Mucosa of descending colon (tissue), 3 donors: ENCODE data around the gene CPT1A. TPM values are rescaled to one million over a fixed set of nuclear protein-coding genes. Genes with fewer than 3 reads are reported as not detected.
A peak's percentile ranks its signal among the peaks of the same experiment; 100 is the strongest.

Experiments
- ATAC-seq: fragments of 200-7000 bp; cut with Tn5 transposase; one replicate; pipeline ENCODE4 v1.9.1; 2020; ENCODE audit warnings: mild to moderate bottlenecking, moderate library complexity
- DNase-seq, 3 donors: peaks; one replicate each; pipeline ENCODE4 v3.0.0-alpha.2; 2020
- H3K36me3 ChIP-seq: fragments of 200-600 bp; one replicate; pipeline ENCODE4 v1.8.0; 2021; ENCODE audit warnings: low read depth, mild to moderate bottlenecking
- H3K4me1 ChIP-seq: fragments of 200-600 bp; one replicate; pipeline ENCODE4 v1.8.0; 2021; ENCODE audit warnings: low read depth, mild to moderate bottlenecking
- H3K4me3 ChIP-seq: fragments of 200-600 bp; one replicate; pipeline ENCODE4 v1.8.0; 2021; ENCODE audit warnings: mild to moderate bottlenecking
- H3K9me3 ChIP-seq: fragments of 200-600 bp; one replicate; pipeline ENCODE4 v1.8.0; 2021; ENCODE audit warnings: mild to moderate bottlenecking
- intact Hi-C, 2 donors: fragments of 100-400 bp; cut with DNase I in 1 of 2; cut with micrococcal nuclease in 1 of 2; formaldehyde crosslinking; loops; one replicate each; pipeline versions ENCODE4 v1.11.0 to v1.11.1; 2022; cut with DNase I, micrococcal nuclease
- total RNA-seq, 3 donors: library from RNA; stranded (reverse); fragmentation: NEBNext Ultra II Directional in 2 of 3; extraction: Animal tissue kit (Norgen Biotek cat#: 25700) in 2 of 3; gene quantifications; one replicate each; pipeline versions ENCODE4 v1.2.1 to v1.2.4, GENCODE V29; 2021 to 2023
- TF ChIP-seq, protein P1 (sequence below): fragments of 200-600 bp; IDR thresholded peaks from one replicate; pipeline ENCODE4 v1.8.0; 2022; ENCODE audit warnings: antibody characterized with exemption, mild to moderate bottlenecking
- donor health status: DM: no; HTN: no; CAD: no; lungs with moderate emphysema.
- donor health status: DM: no; HTN: no; CAD: no.
- donor health status: DM: no; HTN: yes; CAD: no.

CPT1A gene
- total RNA-seq, 3 donors from 2014 or later: 130 to 191 (median 144) TPM

DNA sequence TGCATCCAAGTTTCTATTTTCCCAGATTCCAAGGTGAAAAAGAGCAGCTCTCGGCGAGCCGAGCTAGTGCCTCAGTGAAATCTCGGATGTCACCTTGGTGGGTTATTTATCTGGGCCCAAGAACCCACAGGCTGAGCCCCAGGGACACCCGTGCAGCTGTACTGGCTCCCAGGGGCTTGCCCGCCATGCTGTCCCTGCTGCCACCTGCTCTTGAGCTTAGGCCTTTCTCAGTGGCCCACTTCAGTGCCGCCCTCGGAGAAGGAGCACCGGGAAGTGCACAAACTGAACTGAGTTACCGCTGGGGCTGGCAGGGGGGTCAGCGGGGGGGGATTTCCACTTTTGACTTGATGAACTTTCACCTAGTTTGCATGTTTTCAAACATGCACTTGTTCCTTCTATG lies 27.9 kb downstream of the CPT1A start:
- intact Hi-C loops: no loop called here
- no peak for ATAC-seq
- TF ChIP-seq, protein P1, sequence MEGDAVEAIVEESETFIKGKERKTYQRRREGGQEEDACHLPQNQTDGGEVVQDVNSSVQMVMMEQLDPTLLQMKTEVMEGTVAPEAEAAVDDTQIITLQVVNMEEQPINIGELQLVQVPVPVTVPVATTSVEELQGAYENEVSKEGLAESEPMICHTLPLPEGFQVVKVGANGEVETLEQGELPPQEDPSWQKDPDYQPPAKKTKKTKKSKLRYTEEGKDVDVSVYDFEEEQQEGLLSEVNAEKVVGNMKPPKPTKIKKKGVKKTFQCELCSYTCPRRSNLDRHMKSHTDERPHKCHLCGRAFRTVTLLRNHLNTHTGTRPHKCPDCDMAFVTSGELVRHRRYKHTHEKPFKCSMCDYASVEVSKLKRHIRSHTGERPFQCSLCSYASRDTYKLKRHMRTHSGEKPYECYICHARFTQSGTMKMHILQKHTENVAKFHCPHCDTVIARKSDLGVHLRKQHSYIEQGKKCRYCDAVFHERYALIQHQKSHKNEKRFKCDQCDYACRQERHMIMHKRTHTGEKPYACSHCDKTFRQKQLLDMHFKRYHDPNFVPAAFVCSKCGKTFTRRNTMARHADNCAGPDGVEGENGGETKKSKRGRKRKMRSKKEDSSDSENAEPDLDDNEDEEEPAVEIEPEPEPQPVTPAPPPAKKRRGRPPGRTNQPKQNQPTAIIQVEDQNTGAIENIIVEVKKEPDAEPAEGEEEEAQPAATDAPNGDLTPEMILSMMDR: no peak
- Histone ChIP-seq H3K4me3 (no peak overlapping the region), H3K36me3 (peaks cover 6% of the 10 kb centered on the region), H3K4me1 (peaks cover 19% of the 10 kb centered on the region), H3K9me3 (no peaks in the 10 kb centered on the region)
- no peak for DNase-seq

DNA sequence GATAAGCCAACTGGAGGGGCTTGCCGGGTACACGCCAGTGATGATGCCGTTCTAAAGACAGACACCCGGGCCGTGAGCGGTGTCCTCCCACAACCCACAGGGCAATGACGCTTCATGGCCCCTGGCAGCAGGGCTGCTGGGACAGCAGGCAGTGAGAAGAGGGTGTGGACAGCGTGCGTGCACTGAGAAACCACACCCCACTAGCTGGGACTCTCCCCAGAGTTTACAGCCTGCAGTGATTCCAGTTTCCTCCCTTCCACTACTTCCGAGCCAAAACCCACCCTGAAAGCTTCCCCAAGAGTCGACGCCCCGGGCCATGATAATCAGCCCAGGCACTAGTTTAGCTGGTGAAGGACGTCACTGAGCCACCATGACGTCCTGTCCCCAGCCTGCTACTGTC lies 29.2 kb downstream of the CPT1A start:
- intact Hi-C loops: no loop called here
- H3K4me3 ChIP-seq: no peak overlapping the region
- DNase-seq: peak; percentile 76 to 79 (median 78)
- peaks cover 19% of the 10 kb centered on the region for H3K4me1 ChIP-seq
- ATAC-seq: peak; percentile 98
- H3K9me3 ChIP-seq: no peaks in the 10 kb centered on the region
- peaks cover 6% of the 10 kb centered on the region for H3K36me3 ChIP-seq
- TF ChIP-seq, protein P1: no peak

DNA sequence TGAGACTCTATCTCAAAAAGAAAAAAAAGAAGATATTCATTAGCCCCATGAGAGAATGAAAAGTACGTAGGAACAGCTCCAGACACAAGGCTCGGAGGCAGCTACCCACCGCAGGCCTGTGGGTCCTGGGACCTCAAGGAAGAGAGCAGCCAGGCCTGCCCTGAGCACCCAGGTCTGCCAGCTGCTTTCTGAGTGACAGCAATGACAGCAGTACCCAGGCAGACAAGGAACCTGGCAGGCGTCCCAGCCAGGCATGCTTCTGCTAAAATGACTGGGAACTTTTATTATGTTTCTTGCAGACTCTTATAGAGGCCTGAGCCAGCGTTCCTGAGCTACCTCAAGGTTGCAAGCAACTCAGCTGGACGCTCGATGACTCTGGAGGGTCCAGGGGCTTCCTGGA lies 31.6 kb downstream of the CPT1A start:
- TF ChIP-seq, protein P1: no peak
- peak; percentile 68 for ATAC-seq
- Histone ChIP-seq H3K9me3 (no peaks in the 10 kb centered on the region), H3K36me3 (peaks cover 6% of the 10 kb centered on the region), H3K4me1 (peaks cover 19% of the 10 kb centered on the region), H3K4me3 (no peak overlapping the region)
- intact Hi-C loops: no loop called here
- peak; percentile 79 to 88 (median 81) for DNase-seq

DNA sequence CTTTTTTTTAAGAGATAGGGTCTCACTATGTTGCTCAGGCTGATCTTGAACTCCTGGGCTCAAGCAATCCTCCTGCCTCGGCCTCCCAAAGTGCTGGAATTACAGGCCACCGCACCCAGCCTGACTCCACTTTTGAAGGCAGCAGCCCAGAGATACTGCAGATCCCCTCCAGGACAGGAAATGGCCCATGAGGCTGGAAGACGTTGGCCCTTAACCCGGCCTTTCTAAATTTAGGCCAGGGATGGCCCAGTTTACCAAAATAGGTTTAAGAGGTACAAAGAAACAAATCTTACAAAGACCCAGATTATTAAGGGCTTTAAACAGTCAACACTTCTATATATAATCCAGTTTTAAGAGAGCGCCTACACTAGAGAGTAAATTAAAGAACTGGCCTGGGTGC lies 32.2 kb downstream of the CPT1A start:
- ATAC-seq: no peak
- Histone ChIP-seq H3K36me3 (peaks cover 3% of the 10 kb centered on the region), H3K9me3 (no peaks in the 10 kb centered on the region), H3K4me1 (peaks cover 19% of the 10 kb centered on the region), H3K4me3 (no peak overlapping the region)
- TF ChIP-seq, protein P1: no peak
- no peak for DNase-seq
- intact Hi-C loops: no loop called here

DNA sequence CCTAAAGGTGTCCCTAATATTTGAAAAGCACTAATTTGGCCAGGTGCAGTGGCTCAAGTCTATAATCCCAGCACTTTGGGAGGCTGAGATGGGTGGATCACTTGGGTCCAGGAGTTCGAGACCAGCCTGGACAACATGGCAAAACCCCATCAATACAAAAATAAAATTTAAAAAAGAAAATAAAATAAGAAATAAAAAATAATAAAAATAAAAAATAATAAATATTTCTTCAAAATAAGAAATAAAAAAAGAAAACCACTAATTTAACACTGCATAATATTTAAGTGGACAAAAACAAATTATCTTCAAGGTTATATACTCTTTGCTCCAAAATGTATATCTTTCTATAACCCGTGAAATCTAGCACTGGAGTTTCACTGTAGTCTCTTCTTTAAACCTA lies 32.9 kb downstream of the CPT1A start:
- TF ChIP-seq, protein P1: no peak
- H3K9me3 ChIP-seq: no peaks in the 10 kb centered on the region
- ATAC-seq (no peak), DNase-seq (no peak)
- H3K4me3 ChIP-seq: no peak overlapping the region
- peaks cover 3% of the 10 kb centered on the region for H3K36me3 ChIP-seq
- intact Hi-C loops: no loop called here
- peaks cover 19% of the 10 kb centered on the region for H3K4me1 ChIP-seq
